ENCODE measurements around the gene BCAS1.
A peak's percentile ranks its signal among the peaks of the same experiment; 100 is the strongest.

Gene BCAS1

DNA sequence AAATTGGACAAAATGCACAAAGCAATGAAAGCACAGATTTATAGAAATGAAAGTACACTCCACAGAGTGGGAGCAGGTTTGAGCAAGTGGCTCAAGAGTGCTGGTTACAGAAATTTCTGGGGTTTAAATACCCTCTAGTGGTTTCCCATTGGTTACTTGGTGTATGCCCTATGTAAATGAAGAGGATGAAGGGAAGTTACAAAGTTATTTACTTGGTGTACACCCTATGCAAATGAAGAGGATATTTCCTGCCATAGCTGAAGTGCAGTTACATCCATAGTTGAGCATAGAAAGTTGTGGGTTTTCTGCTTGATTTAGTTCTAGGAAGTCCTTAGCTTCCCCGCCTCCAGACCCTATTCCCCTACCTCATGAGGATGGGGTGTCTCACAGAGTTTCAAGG is 22.7 kb downstream of the BCAS1 start:
- no peak for DNase-seq

DNA sequence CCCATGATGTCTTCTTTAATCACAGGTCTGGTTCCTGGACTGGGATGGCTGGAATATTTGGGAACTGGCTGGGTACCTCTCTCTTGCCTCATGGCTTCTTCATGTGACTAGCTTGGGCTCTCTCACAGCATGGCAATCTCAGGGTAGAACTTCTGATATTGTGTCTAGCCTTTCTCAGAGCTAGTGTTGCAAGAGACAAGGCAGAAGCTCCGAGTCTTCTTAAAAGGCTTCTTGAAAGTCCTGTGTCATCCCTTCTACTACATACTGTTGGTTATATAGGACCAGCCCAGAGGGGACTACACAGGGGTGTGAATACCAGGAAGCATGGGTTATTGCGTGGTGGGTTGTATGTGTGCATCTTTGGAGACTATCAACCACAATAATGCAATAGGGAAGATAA is 23.3 kb downstream of the BCAS1 start:
- no peak for DNase-seq

- no peak for DNase-seq
Observed at GRCh38 chr20:54044156-54044555, 26.2 kb downstream of the BCAS1 start.

GRCh38 chr20:54043076-54043967 is 27.1 kb downstream of the BCAS1 start:
- DNase-seq, result no peak

DNA sequence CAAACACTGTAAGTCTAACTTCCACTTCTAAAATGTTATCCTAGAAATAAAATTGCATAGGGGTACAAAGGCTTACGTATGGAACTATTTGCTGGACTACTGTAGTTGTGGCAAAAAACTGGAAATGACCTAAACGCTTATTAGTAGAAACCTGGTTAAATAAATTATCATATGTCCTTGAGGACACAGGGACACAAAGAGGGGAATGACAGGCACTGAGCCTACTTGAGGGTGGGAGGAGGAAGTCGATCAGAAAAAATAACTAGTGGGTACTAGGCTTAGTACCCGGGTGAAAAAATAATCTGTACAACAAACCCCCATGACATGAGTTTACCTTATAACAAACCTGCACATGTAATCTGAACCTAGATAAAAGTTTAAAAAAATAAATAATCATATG is 28.4 kb downstream of the BCAS1 start:
- DNase-seq, result no peak

GRCh38 chr20:54041336-54041735 is 29.1 kb downstream of the BCAS1 start:
- DNase-seq, result no peak

- DNase-seq, result no peak
Observed at GRCh38 chr20:54040531-54040930, 29.9 kb downstream of the BCAS1 start.

DNA sequence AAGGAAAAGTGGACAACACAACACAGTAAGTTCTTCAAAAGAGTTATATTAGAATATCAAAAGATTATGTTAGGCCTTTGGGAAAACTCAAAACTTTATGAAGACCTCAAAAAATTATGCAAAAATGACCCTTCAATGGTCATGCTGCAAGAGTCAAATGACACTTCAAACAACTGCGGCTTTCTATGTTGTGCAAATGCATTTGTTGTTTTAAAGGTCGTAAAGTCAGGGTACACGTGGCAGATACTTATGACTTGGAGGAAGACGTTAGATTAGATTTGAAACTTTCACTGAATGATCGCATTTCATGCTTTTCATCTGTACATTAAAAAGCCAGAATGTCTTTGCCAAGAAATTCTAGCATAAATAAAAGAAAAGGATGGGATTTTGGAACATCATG is 31.4 kb downstream of the BCAS1 start:
- no peak for DNase-seq

GRCh38 chr20:54037525-54037924 is 32.9 kb downstream of the BCAS1 start:
- no peak for DNase-seq

DNA sequence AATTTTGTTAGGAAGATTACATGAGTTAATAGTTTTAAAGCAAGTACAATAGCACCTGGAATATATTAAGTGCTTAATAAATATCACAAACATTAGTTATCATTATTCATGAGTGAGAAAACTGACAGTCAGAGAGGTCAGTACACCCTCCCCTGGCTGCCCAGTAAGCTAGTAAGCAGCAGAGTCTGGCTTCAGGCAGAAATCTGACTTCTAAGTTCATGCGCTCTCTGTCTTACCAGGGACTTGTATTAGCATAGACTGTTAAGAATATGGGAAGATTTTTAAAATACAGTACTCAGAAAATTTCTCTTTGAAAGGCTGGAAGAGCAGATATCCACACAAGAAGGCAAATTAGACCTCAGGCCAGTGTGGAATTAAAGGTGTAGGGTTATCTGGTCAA is 40.8 kb downstream of the BCAS1 start:
- no peak for DNase-seq

DNA sequence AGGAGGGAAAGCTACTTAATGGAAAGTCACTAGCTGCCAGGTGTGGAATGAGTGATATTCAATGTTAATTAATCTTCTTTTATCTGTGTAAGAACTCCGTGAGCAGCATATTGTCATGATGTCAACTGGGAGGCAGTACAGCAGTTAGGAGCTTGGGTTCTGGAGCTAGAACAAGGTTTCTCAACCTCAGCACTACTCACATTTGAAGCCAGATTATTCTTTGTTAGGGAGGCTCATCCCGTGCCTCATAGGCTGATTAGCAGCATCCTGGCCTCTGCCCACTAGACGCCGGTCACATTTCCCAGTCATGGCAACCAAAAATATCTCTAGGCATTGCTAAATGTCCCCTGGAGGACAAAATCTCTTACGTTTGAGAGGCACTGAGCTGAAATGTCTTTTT is 41.2 kb downstream of the BCAS1 start:
- DNase-seq, result no peak

- DNase-seq, result peak; percentile 28
Observed at GRCh38 chr20:54028276-54029011, 42.0 kb downstream of the BCAS1 start.

GRCh38 chr20:54027704-54028103 is 42.7 kb downstream of the BCAS1 start:
- DNase-seq, result no peak

DNA sequence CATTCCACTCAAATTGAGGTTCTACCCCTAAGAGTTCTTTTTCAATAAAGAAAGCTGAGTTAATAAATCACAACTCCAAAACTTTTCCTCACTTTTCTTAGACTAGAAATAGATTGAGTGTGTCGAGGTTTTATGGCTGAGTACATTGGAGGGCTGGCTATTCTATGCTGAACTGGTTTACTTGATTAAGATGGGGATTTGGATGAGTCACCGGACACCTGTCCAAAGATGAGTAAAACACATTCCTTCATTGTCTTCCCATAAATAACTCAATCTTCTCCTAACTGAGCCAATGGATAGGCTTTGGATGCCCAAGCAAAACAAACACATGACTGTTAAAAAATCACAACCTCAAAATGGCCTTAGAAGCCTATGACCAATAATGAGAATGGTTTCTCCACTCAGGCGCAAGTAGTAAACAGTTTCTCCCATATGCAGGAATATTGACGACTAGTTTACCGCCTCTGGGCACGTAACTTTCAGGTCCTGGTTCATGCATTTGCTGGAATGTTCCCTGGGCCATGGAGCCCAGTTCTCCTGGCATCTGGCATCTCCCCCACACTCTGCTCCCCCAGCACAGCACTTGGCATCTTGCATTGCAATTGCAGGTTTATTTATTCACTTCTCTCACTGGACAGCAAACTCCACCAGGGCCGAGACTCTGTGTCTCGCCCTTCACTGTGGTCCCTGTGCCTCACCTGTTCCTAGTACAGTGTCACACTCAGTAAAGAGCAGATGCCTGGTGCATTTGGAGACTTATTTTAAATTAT is 43.9 kb downstream of the BCAS1 start:
- no peak for DNase-seq

GRCh38 chr20:54025251-54025771 is 45.1 kb downstream of the BCAS1 start:
- no peak for DNase-seq

DNA sequence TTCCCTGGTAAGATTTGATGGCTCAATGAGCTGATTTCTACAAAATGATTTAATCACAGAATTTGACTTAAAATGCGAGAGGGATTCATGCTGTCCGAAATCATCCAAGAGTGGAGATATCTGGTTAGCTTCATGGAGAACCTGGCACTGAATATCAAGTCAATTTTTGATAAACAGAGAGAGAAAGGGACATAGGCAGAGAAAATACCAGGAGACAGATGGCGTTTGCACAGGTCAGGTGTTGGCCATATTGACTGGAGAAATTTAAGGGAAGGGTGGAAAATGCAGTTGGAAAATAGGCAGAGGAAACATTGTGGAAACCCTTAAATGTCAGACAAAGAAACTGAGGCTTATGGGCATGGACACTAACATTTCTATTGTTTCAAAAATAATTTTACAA is 47.0 kb downstream of the BCAS1 start:
- DNase-seq, result no peak

GRCh38 chr20:54021446-54022235 is 48.8 kb downstream of the BCAS1 start:
- no peak for DNase-seq

DNA sequence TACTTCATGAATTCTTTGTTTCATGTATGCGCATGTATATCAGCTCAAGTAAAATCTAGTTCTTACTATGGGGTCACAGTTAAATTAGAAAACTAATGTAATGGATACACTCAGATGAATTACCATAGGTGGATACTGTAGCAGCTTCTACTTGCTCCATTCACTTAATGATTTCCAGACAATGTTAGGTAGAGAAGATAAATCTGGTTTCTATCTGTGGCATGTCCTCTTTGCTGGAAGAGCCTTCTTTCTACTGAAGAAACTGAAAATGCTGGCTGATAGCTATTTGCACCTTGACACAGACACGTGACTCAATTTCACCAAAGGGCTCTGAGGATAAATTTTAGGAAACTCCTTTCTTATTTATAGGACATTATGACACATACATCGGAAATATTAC is 49.5 kb downstream of the BCAS1 start:
- DNase-seq, result no peak

DNA sequence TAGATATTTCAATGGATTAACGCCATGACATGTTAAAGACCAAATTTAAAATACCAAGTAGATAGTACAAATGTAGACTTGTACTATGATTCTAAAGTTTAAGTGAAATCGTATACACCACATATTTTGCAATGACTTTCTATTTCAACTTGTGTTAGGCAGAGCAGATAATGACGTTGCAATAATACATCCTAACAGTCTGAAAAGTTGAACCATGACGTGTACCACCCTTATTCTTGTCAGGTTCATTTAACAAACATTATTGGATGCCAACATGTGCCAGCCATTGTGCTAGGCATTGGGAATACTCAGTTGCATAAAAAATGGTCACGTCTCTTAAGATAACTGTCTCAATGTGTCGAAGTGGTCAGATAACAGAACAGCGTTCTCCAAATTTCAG is 50.0 kb downstream of the BCAS1 start:
- DNase-seq, result no peak

GRCh38 chr20:54019585-54019984 is 50.8 kb downstream of the BCAS1 start:
- DNase-seq, result no peak

DNA sequence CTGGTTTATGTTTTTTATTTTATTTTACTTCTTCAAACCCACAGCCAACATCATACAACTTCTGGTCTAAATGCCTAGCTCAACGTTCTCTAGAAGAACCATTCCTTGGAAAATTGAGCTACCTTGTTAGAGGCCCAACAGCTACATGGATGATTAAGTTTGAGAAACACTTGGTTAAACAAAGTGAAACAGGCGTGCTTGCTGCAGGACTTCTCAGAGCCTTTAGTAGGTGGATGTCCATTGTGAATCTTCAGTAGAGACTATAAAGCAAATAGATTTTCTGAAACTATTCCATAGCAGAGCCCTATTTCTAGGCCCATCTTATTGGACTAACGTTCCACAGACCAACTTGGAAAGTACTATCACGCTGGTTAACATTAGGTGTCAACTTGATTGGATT is 51.3 kb downstream of the BCAS1 start:
- DNase-seq, result no peak

- DNase-seq, result no peak
Observed at GRCh38 chr20:54017846-54018245, 52.5 kb downstream of the BCAS1 start.

DNA sequence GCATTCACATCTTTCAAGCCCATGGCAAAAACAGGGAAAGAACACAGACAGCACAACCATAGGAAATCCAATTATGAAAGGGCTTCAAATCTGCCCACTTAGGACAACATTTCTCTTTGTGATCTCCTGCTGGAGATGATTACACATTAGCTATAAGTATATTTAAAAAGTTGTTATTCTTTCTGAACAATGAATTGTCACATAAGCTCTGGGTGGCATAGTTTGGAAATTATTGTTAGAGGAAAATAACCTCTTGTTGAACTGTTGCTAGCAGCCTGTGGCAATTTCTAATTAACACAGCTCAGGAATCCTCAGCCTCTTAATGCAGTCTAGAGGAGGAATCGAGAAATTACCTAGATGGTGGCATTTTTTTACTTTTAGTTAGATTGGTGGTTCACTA is 54.9 kb downstream of the BCAS1 start:
- no peak for DNase-seq

Measured in NCI-H446 treated with DMSO at 0.1 percent for 48 hours (cell line).